HG03039 (cell line): ENCODE results near the gene MRGPRF.

Source experiments
- ATAC-seq: cut with Tn5 transposase; IDR thresholded peaks from one replicate; pipeline ENCODE4 v1.9.1; 2021; ENCODE audit warnings: mild to moderate bottlenecking, moderate library complexity; ENCODE audit not compliant: unreplicated experiment

MRGPRF gene

DNA sequence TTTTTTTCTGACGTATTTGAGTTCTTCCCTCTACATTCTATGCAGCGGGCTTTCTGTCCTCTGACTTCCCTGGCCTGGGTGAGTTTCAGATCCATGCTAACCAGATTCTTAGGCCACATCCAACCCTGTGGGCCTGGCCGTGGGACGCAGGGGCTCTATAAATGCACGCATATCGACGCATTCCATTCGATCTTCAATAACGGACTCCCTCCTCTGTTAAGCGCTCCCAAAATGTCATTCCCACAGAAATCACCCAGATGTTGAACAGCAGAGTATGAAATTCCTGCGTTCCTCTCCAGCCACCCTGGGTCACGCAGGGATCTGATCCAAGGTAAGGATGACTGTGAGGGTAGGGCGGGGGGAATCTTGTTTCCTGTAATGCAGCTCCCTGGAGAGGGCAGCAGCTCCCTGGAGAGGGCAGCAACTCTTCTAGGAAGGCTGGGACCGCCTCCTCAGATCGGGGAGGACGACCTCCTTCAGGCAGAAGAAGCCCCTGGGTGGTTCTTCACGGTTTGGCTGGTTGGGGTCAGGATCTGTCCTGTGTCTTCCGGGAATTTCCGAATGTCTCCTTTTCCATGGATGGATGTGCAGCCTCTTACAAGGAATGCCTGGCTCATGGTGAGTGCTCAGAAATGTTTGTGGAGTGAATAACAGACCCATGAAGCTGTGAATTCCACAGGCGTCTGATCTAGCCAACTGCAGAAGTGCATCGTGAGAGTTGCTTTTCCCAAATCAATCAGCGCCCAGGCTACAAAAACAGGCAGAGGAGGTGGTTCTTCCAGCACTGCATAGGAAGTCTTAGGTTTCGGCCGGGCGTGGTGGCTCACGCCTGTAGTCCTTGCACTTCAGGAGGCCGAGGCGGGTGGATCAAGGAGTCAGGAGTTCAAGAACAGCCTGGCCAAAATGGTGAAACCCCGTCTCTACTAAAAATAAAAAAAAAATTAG is 44.5 kb downstream of the MRGPRF start:
- no peak for ATAC-seq

DNA sequence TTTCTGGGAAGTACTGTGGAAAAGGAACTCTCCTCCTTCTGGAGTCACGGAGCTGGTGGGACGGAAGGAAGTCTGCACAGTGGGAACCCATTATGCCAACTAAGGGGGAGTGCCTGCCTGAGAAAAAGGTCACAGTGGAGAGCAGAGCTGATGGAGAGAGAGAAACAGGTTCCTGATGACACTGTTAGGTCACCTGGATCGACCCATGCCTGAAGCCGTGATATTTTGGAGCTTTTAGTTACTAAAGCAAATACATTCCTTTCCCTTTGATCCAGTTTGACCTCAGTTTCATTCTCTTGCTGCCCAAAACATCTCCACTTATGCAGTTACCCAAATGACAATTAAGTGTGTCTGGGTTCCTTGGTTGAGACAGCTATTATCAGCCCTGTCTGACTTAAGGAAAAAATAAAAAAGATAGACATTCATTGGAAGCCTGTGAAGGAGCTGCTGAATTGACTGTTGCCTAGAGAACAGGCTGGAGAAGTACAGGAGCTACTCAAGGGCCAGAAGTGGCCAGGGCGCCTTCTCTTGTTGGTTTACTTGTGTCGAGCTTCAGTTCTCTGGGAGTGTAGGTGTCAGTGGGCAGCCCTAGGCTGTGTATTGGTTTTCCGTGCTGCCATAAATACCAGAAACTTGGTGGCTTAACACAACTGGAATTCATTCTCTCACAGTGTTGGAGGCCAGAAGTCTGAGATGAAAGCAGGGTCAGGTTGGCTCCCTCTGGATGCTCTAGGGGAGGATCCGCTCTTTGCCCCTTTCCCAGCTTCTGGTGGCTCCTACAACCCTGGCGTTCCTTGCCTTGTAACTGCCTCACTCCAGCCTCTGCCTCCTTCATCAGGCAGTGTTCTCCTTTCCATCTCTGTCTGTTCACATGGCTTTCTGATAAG is 45.9 kb downstream of the MRGPRF start:
- no peak for ATAC-seq

DNA sequence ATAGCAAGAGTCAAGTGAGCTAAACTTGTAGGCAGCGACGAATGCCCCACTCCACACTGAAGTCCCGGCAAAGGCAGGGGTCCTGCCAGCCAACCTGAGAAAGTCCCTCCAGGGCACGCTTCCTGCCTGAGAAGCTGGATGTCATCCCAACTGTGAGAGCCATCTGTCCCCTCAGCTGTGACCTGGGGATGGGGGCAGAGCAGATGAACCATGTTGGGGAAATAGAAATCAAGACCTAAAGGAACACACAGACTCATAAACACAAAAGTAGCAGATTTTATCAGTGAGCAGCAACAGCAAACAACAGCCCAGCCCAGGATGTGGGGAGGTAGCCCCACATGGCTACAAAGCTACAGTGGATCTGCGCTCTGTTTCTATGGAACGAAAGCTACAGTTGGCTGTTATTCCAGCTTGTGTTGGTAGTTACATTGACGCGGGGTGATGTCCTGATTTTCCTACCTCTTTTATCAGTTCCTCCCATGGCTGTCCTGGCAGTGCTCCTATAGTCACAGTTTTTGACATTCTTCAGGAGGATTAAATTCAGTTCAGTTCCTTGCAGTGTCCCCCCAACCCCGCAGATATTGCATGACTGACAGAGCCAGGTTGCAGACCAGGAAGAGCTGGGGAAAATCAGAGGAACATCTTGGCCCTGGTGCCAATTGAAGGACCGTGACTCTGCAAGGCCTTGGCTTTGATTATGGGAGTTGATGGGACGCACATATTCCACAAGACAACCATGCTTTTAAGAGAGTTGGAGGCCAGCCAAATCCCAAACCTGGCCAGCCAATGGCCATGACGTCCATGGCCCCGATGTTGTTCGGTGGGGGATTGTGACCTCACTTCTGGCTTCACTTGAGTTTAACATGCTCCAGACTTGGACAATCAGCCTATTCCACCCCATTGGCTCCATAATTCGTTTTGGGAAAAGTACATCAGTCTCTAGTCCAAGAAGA is 46.9 kb downstream of the MRGPRF start:
- no peak for ATAC-seq

DNA sequence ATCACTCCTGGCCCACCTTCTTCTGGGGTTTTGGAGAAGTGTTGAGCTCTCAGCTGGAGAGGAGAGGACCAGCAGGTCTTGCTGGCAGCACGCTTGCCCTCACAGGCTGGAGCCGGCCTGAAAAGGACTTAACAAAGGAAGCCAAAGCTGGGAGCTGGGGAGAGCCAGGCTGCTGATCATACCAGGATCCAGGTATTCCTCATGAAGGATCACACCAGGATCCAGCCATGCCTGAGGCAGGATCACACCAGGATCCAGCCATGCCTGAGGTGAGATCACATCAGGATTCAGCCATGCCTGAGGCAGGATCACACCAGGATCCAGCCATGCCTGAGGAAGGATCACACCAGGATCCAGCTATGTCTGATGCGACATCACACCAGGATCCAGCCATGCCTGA is 49.3 kb downstream of the MRGPRF start:
- no peak for ATAC-seq

DNA sequence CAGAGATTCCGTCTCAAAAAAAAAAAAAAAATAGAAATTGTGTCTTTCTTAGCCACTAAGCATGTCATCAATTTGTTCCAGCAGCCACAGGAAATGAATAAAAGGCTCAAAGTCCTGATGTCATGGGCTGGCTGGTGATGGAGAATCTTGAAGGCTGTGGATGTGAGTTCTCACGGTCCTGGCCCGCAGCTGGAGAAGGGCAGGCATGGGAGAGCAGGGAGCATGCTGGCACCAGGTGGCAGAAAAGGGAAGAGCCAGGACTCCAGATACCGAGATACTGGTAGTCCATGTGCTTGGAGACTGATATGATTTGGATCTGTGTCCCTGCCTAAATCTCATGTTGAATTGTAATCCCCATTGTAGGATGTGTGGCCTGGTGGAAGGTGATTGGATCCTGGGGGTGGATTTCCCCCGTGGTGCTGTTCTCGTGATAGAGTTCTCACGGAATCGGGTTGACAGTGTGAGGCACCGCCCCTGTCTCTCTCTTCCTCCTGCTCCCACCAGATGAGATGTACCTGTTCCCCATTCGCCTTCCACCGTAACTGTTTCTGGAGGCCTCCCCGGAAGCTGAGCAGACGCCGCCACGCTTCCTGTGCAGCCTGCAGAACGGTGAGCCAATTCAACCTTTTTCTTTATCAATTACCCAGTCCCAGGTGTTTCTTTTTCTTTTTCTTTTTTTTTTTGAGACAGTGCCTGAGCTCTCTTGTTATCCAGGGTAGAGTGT is 50.4 kb downstream of the MRGPRF start:
- ATAC-seq = no peak

DNA sequence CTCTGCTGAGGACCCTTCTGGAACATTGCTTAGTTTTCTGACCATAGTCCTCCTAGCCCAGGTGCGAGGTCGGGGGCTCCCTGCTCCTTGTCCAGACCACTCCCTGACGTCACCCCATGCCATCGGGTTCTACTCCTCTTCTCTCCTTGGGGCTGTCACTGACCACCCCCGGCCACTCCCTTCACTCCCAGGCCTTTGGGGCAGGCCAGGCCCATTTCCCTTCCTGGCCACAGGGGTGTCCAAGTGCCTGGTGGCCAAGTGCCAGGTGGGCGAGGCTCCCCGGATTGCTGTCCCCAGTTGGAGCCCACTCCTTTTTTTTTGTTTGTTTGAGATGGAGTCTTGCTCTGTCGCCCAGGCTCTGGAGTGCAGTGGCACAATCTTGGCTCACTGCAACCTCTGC is 51.8 kb downstream of the MRGPRF start:
- no peak for ATAC-seq

DNA sequence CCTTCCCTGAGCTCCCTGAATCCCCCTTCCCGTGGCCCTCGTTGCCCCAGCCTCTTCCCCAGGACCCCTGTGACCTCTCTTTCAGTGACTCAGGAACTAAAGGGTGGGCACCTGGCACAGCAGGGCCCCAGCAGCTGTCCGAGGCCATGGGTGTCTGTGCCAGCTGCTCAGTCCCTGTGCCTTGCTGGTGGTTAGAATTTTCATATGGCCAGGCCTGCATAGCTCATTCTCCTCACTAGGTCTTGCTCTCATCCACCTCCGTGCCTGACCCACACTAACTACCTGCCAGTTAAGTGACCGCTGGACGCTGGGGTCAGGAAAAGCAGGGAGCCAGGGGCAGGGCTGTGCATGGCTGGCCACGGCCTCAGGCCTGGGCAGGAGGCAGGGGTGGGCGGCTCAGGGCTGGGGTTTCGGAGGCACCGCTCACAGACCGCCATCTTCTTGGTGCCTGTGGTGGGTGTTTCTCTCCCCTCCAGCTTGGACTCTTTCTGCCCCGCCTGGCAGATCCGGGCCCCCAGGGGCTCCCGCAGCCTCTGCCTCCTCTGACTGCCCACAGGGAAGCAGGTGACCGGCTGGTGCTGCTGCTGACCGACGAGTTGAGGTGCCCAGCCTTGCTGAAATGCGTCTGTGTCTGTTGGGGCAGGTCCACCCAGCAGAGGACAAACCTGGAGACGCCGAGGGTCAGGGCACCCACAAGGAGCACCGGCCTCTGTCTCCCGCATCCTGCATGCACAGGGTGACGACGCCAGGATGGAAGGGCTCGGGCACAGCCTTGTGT is 52.6 kb downstream of the MRGPRF start:
- no peak for ATAC-seq

DNA sequence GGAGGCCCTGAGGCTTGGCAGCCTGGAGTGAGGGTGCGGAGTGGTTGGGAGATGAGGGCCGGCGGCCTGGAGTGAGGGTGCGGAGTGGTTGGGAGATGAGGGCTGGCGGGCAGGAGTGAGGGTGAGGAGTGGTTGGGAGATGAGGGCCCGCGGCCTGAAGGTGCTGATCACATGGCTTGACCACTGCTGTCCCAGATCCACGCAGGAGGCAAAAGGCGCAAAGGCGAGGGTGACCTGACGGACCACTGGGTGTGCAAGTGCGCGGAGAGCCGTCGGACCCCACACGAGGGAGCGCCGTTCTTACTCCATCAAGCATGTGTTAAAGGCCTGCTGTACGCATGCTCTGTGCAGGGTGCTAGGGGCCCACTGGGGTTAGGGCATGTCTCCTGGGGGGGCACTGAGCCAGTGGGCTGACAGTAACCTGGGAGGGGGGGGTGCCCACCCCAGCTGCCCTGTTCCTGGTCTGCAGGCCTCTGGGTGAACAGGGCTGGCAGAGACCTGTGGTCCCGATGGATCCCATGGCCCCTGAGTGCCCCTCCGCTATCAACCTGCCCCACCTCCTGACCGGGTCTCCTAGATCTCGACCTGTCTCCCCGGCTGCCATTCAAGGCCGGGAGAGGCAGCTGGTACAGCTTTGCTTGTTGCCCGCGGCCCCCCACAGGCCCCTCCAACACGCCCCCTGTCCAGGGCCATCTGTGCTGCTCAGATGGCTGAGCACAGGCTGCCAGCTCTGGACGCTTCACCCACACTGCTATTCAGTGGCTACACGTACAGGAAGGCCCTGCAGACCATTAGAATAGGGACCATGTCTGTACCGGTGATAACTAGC is 53.4 kb downstream of the MRGPRF start:
- ATAC-seq = no peak

DNA sequence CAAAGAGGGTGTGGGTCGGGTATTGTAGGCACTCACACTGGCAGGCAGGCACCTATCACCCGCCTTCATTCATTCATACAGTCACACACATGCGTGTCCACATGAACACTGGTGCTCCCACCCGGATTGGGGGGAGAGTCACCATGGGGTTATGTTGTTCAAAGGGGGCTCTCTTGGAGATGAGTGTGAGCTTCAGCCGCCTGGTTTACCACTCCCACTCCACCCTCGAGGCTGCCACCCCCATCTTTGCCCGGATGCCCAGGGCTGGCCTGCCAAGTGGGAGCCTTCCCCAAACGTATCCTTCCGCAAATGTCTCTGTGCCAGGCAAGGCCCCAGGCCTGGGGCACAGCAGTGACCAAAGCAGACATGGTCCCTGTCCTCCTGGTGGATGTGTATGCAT is 54.8 kb downstream of the MRGPRF start:
- no peak for ATAC-seq

DNA sequence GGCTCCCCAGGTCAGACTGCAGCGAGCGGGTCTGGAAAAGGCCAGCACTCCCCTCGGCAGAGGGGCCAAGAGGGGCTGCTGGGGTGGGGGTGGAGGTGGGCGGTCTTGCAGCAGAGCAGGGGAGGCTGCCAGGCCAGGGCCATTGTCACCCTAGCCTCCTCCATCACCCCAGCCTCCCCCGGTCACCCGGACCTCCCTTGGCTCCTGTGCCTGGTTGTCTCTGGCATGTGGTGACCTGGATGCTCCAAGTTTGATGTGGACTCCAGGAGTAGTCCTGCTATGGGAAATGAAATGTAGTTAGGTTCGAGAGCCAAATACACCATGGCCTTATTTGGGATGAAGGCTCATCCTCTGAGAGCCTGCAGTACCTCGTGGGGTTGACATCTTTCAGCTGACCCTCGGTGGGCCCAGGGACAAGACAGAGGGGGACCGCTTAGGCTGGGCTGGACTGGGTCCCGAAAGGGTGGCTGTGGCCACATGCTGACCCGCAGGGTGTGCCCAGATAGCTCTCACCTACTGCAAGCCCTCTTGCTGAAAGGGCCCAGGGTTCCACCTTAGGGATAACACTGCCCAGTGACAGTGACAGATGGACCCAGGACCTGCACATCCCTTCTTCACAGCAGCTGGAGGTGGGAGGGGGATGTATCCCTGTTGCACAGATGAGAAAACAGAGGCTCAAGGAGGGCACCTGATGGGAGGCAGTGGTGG is 56.3 kb downstream of the MRGPRF start:
- no peak for ATAC-seq

DNA sequence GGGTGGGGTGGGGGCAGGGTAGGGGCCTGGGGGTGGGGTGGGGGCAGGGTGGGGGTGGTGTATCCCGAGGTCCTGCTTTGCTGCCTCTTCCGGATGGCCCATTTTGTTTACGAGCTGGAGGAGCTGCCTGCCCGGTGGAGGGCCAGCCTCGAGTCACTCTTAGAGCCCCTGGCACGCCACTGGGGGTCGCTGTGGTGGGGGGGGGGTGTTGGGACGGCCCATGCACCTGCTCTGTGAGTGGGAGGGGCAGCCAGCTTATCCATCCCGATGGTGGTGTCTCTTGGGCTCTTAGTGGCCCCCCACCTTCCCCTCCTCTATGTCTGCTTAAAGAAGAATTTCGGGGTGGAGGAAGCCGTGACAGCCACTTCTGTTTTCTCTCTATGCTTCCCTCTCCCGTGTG is 56.9 kb downstream of the MRGPRF start:
- no peak for ATAC-seq

DNA sequence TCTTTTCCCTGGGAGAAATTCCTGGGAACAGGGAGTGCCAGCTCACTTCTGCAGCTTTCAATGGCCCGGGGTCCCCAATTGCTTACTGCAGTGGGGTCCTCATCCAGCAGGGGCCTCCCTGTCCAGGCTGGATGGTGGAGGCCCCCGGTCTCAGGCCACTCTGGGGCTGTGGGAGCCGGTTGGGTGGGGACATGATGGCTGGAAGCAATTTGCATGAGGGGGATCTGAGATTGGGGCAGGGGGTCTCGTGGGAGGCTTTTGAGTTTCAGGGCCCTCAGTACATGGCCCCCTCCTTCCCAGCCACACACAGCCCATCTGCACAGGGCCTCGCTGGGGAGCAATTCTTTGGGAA is 57.5 kb downstream of the MRGPRF start:
- ATAC-seq = no peak

DNA sequence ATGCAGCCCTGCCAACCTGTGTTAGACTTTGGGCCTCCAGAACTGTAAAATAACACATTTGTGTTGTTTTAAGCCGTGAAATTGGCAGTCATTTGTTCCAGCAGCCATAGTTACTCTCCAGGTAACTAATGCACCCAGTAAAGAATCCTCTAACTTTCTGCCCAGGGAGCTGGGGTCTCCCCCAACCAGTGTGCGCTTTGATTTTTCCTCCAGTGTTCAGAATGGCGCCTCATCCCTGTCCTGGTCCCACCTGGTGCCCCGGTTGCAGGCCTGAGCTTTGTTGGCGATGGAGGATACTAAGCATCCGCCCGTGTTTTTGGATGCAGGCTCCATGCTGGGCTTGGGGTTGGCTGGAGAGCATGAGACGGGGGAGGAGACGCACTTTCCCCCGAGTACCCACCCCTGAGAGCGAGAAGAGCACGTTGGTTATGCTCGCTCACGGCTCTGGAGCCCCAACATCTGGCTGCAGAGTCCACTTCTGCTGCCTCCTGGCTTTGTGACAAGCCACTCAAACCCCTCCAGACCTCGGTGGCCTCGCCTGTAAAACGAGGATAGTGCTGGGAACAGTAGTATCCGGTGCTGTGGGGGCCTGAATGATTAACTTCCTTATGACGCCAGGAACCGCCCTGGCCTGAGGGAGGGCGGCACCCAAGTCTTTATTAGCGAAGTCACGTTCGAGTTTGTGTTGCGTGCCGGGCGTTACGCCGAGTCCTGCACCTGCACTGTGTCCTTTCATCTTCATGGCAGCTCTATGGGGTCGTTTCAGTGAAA is 58.0 kb downstream of the MRGPRF start:
- ATAC-seq = no peak
